ENCODE results near the gene LMAN2.
"Not testable (repeated sequence)": the region's sequence is repeated elsewhere in the genome, so short reads cannot be mapped to it uniquely, and the experiment has no call there.

LMAN2 gene

DNA sequence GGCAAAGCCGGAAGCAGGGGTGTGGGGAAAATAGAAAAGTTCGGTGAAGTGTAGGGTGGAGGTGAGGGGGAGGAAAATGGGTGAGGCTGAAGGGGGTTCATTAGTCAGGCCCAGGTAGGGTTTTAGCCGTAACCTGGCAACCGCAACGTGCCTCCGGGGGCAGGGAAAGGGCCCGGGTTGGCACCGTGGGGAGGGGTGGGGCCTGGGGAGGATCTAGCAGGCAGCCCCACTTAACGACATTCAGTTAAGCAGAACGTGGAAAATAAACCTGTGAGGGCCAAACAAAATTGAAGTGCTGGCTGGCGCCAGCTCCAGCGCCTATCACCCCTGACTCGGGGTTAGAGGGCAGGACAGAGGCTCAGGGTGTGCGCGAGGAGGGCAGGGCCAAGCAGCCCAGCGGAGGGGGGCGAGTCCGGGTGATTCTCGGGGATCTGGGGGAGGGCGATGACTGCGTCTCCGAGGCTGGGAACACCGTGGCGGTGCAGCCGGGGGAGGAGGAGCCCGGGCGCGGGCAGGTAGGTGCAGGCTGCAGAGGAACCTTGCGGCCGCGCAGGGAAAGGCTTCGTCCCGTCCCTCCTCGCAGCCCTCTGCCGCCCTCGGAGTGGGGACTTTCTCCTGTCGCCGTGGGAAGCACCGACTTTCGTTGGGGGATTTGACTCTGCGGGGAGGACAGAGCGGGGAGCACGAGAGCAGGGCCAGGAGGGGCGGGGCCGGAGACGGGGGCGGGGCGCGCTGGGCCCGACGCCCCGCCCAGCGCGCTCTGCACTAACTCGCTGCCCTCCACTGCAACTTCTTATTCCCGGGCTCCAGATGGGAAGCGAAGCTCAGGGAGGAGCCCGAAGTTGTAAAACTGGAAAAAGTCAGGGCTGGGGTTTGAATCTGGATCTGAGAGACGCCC lies 11.4 kb upstream of the LMAN2 start:
- TF ChIP-seq, protein P1, sequence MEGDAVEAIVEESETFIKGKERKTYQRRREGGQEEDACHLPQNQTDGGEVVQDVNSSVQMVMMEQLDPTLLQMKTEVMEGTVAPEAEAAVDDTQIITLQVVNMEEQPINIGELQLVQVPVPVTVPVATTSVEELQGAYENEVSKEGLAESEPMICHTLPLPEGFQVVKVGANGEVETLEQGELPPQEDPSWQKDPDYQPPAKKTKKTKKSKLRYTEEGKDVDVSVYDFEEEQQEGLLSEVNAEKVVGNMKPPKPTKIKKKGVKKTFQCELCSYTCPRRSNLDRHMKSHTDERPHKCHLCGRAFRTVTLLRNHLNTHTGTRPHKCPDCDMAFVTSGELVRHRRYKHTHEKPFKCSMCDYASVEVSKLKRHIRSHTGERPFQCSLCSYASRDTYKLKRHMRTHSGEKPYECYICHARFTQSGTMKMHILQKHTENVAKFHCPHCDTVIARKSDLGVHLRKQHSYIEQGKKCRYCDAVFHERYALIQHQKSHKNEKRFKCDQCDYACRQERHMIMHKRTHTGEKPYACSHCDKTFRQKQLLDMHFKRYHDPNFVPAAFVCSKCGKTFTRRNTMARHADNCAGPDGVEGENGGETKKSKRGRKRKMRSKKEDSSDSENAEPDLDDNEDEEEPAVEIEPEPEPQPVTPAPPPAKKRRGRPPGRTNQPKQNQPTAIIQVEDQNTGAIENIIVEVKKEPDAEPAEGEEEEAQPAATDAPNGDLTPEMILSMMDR (IDR thresholded peaks at IDR 0.05; ENCODE audit: insufficient read depth, missing control alignments), result no peak
- DNase-seq (ENCODE audit: insufficient read length, low spot score), result peak; percentile 81
- FAIRE-seq, result no peak

DNA sequence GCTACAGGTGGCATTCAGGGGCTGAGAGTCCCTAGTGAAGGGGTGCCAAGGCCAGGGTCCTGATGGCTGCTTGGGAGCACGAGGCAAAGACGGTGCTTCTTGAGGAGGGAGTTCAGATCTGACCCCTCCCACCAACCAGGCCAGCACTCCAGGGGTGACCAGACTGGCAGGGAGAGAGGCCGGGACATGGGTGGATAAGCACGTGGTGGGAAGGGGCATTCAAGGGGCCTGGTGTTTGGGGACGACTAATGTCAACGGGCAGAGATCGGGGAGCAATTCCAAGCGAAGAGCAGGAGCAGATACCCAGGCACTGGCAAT lies 10.8 kb upstream of the LMAN2 start:
- no peak for DNase-seq (ENCODE audit: insufficient read length, low spot score)
- FAIRE-seq, result no peak
- TF ChIP-seq, protein P1 (IDR thresholded peaks at IDR 0.05; ENCODE audit: insufficient read depth, missing control alignments), result no peak

DNA sequence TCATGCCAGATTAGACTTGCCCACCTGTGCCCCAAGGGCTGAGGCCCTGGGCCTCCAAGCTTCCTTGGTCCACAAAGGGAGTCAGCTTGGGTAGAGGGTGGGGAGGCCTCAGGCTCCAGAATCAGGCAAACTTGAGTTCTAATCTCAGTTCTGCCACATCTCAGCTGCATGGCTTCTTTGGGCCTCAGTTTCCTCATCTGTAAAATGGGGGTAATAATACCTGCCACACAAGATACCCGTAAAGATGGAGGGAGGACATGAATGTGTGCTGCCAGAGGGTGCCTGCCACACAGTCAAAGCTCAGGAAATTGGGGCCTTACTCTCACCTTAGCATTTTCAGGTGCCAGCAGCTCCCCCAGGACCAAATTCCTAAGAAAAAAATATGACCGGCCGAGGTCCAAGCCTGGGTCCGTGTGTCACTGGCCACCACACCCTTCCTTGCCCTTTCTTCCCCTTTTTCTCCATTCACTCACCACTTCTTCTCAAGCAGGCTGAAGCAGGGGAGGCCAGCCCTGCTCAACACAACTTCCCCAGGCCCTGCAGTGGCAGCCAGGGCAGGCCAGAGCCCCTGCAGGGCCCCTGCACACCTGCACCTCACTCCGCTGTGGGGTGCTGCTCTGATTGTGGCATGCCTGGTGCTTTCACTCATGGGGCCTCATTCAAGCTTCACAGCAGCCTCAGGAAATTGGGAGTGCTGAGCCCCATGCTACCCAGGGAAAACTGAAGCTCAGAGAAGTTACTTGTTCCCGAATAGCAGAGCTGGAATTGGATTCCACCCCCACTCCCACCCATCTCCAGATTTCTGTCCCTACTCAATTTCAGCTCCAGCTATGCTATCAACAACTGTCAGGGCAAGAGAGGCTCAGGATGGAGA lies 10.2 kb upstream of the LMAN2 start:
- TF ChIP-seq, protein P1 (IDR thresholded peaks at IDR 0.05; ENCODE audit: insufficient read depth, missing control alignments), result no peak
- FAIRE-seq (no peak), DNase-seq (ENCODE audit: insufficient read length, low spot score) (no peak)

DNA sequence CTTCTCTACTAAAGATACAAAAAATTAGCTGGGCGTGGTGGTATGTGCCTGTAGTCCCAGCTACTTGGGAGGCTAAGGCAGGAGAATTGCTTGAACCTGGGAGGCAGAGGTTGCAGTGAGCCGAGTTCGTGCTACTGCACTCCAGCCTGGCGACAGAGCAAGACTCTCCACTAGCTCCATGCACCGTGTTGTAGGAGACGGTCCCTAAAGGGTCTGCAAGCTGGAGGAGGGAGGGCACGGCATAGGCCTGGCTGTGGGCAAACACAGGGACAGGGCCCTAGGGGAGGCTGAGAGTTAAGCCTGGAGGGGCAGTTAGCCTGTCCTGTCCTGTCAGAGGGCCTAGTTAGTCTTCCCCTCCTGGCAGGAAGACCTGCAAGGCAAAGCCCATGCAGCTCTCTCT lies 9.3 kb upstream of the LMAN2 start:
- not testable (repeated sequence) for FAIRE-seq; DNase-seq (ENCODE audit: insufficient read length, low spot score)

DNA sequence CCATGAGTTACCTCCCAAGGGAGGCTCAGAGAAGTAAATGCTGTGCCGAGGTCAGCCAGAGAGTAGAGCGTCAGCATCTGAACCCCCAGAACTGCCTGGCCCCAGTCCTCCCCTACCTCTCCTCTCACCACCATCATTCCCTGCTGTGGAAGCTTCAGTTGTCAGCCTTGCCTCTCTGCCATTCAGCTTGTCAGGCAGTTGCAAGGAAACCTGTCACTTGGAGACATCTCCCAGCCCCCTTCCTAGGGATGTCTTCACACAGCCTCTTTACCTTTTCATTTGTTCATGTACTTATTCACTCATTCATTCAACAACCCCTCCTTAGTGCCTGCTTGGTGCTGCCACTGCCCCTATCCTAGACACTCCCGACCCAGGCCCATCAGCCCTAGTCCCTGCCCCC lies 8.4 kb upstream of the LMAN2 start:
- FAIRE-seq (no peak), DNase-seq (ENCODE audit: insufficient read length, low spot score) (no peak)
- TF ChIP-seq, protein P1 (IDR thresholded peaks at IDR 0.05; ENCODE audit: insufficient read depth, missing control alignments), result no peak

DNA sequence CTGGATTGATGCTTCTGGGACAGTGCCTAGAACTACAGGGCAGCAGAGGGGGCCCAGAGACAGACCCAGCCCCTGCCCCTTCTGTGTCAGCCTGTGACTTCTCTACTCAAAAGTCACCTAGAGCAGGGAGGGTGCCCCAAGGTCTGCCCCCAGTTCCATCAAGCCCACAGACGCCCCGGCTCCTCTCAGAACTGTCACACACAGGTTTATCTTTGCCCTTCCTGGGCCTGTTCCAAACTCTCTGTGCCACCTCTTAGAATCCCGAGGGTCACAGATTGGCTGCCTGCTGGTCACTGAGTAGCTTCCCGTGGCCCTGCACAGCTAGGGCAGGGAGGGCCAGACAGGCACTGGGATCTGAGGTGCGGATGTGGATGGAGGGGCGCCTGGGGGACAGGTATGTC lies 8.0 kb upstream of the LMAN2 start:
- FAIRE-seq (no peak), DNase-seq (ENCODE audit: insufficient read length, low spot score) (no peak)
- TF ChIP-seq, protein P1 (IDR thresholded peaks at IDR 0.05; ENCODE audit: insufficient read depth, missing control alignments), result no peak

DNA sequence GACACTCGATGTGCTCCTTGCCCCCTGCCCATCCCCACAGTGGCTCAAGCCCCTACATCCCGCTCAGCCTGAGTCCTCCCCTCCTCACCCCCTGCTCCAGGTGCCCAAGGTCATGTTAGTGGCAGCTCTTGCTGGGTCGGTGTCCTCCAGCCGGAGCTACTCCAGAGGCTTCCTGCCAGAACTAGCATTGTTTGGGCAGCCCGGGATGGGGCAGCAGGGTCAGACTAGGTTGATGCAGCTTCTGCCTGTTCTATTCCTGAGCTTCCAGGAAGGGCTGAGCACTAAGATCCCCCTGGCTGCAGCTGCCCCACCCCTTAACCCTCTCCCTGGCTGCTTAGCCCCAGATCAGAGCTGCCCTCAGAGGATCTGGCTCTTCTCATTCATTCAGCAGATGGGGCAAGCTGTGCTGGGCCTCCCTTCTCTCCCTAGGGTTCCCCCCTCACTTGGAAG lies 6.9 kb upstream of the LMAN2 start:
- no peak for DNase-seq (ENCODE audit: insufficient read length, low spot score)
- TF ChIP-seq, protein P1 (IDR thresholded peaks at IDR 0.05; ENCODE audit: insufficient read depth, missing control alignments), result no peak
- FAIRE-seq, result no peak

All from D721Med (cell line).